Loucy (cell line): ENCODE results near the gene KCNJ5.

Experiments
- H2AFZ ChIP-seq: fragments of 200-600 bp; sonication (generic); 2 replicates; pipeline ENCODE4 v1.6.0; 2016; ENCODE audit warnings: antibody characterized with exemption, mild to moderate bottlenecking, low read length, moderate library complexity
- H3F3A ChIP-seq: fragments of 200-600 bp; 2 replicates; pipeline ENCODE4 v1.6.0; 2016; ENCODE audit warnings: antibody characterized with exemption, low read depth, mild to moderate bottlenecking
- H3K27me3 ChIP-seq: fragments of 200-600 bp; sonication (generic); 2 replicates; pipeline ENCODE4 v1.6.1; 2014; ENCODE audit warnings: low read length, mild to moderate bottlenecking; ENCODE audit not compliant: insufficient read depth, poor library complexity, severe bottlenecking
- H3K36me3 ChIP-seq: fragments of 200-600 bp; sonication (generic); 2 replicates; pipeline ENCODE4 v1.6.1; 2016; ENCODE audit warnings: low read length; ENCODE audit not compliant: insufficient read depth
- H3K4me1 ChIP-seq: fragments of 200-600 bp; sonication (generic); 2 replicates; pipeline ENCODE4 v1.5.1; 2014; ENCODE audit warnings: low read length, mild to moderate bottlenecking; ENCODE audit not compliant: insufficient read depth, poor library complexity, severe bottlenecking
- H3K4me2 ChIP-seq: fragments of 200-600 bp; sonication (generic); 2 replicates; pipeline ENCODE4 v1.6.0; 2014; ENCODE audit warnings: antibody characterized with exemption, low read length, low read depth, mild to moderate bottlenecking; ENCODE audit not compliant: poor library complexity, severe bottlenecking
- H3K4me3 ChIP-seq: fragments of 200-600 bp; sonication (generic); 2 replicates; pipeline ENCODE4 v1.5.1; 2014; ENCODE audit warnings: low read length, mild to moderate bottlenecking, mixed read lengths; ENCODE audit not compliant: poor library complexity, severe bottlenecking
- H3K79me2 ChIP-seq: fragments of 200-600 bp; sonication (generic); 2 replicates; pipeline ENCODE4 v1.6.1; 2014; ENCODE audit warnings: low read length; ENCODE audit not compliant: insufficient read depth
- H3K9ac ChIP-seq: fragments of 200-600 bp; sonication (generic); 2 replicates; pipeline ENCODE4 v1.6.0; 2014; ENCODE audit warnings: mild to moderate bottlenecking, low read depth, low read length, moderate library complexity; ENCODE audit not compliant: poor library complexity, severe bottlenecking
- H3K9me2 ChIP-seq: fragments of 200-600 bp; sonication (generic); replicated peaks from 2 replicates; pipeline ENCODE4 v1.6.1; 2016; ENCODE audit warnings: low read depth, low read length, mixed read lengths
- H3K9me3 ChIP-seq: fragments of 200-600 bp; sonication (generic); 2 replicates; pipeline ENCODE4 v1.6.1; 2014; ENCODE audit warnings: mild to moderate bottlenecking, antibody characterized with exemption, low read length, low read depth; ENCODE audit not compliant: insufficient read depth
- H4K20me1 ChIP-seq: fragments of 200-600 bp; sonication (generic); 2 replicates; pipeline ENCODE4 v1.6.0; 2014; ENCODE audit warnings: antibody characterized with exemption, low read length, mild to moderate bottlenecking; ENCODE audit not compliant: insufficient read depth, poor library complexity, severe bottlenecking
- CTCF ChIP-seq: fragments of 200-600 bp; sonication (generic); conservative IDR thresholded peaks from 2 replicates; pipeline ENCODE4 v1.5.1; 2014; ENCODE audit warnings: mild to moderate bottlenecking, antibody characterized with exemption, low read length
- EZH2phosphoT487 ChIP-seq: fragments of 200-600 bp; IDR thresholded peaks from 2 replicates; pipeline ENCODE4 v1.6.1; 2018; ENCODE audit warnings: antibody characterized with exemption, mild to moderate bottlenecking, moderate library complexity, borderline replicate concordance

KCNJ5 gene

DNA sequence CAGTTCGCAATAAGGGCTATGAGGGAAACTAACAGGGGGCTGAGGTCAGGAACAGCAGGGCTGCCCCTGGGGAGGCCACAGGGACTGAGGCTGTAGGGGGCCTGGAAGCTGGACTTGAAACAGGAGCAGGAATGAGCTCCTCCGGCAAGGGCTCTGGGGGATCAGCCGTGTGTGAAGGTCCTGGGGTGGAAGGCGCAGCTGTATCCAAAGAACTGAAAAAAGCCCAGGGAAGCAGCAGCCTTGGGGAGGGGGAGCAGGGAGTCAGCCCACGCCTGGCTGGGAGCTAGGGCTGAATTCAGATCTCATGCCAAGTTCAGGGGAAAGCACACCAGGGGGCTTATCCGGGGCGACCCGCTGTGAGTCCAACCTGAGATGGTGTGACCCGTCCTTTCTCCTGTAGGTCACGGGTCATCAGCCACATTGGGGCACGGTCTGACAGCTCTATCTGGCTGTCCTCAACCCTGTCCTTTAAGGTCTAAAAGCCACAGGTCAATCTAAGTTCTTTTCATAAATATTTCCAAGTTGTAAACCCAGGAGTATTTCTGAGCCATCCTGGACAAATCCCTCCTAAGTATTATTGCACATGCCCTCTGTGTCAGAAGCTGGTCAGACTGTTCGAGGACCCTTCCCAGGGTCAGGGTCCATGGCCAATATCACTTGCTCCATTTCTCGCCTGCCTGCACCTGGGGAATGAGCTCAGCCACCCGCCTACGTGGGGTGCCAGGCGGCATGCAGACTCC is 33.5 kb downstream of the KCNJ5 start:
- Histone ChIP-seq H3K9ac (no peak overlapping the region), H3K9me2 (no peaks in the 10 kb centered on the region), H3K27me3 (no peaks in the 10 kb centered on the region), H4K20me1 (no peaks in the 10 kb centered on the region), H3K4me2 (no peak overlapping the region), H3K79me2 (no peaks in the 10 kb centered on the region), H3K9me3 (no peaks in the 10 kb centered on the region), H3K4me1 (no peaks in the 10 kb centered on the region), H3K36me3 (no peaks in the 10 kb centered on the region), H2AFZ (no peak overlapping the region), H3K4me3 (no peak overlapping the region), H3F3A (no peaks in the 10 kb centered on the region)
- TF ChIP-seq CTCF, result no peak
- TF ChIP-seq EZH2phosphoT487, result no peak

DNA sequence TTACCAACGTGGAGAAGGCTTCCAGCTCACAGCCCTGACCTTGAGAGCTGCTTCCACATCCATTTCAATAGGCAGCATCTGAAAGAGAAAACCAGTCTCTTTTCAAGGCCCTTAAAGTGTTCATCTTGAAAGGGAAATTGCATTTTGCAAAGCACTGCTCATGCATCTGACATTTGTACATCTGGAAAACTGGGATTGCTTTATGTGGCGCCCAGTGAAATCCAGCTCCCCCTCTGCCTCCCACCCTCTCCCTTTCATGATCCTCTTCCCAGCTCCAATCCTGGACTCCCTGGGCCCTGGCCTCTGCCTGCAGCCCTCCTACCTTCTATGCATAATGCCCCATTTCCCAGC is 34.1 kb downstream of the KCNJ5 start:
- no peaks in the 10 kb centered on the region for H4K20me1 ChIP-seq
- H3K9ac ChIP-seq, result no peak overlapping the region
- H3K4me2 ChIP-seq, result no peak overlapping the region
- TF ChIP-seq CTCF (no peak), EZH2phosphoT487 (no peak)
- H2AFZ ChIP-seq, result no peak overlapping the region
- H3K9me3 ChIP-seq, result no peaks in the 10 kb centered on the region
- H3K79me2 ChIP-seq, result no peaks in the 10 kb centered on the region
- H3K4me1 ChIP-seq, result no peaks in the 10 kb centered on the region
- H3F3A ChIP-seq, result no peaks in the 10 kb centered on the region
- no peaks in the 10 kb centered on the region for H3K36me3 ChIP-seq
- H3K9me2 ChIP-seq, result no peaks in the 10 kb centered on the region
- H3K4me3 ChIP-seq, result no peak overlapping the region
- no peaks in the 10 kb centered on the region for H3K27me3 ChIP-seq

GRCh38 chr11:128926000-128926399 is 34.8 kb downstream of the KCNJ5 start:
- Histone ChIP-seq H3K9me3 (no peaks in the 10 kb centered on the region), H3K9me2 (no peaks in the 10 kb centered on the region), H3F3A (no peaks in the 10 kb centered on the region), H3K27me3 (no peaks in the 10 kb centered on the region), H4K20me1 (no peaks in the 10 kb centered on the region), H3K9ac (no peak overlapping the region), H3K4me1 (no peaks in the 10 kb centered on the region), H3K79me2 (no peaks in the 10 kb centered on the region), H3K4me3 (no peak overlapping the region), H3K4me2 (no peak overlapping the region), H2AFZ (no peak overlapping the region), H3K36me3 (no peaks in the 10 kb centered on the region)
- TF ChIP-seq EZH2phosphoT487 (no peak), CTCF (no peak)
